Nephron (organoid): ENCODE data around the gene TCEAL4.
"Not testable (repeated sequence)": the region's sequence is repeated elsewhere in the genome, so short reads cannot be mapped to it uniquely, and the experiment has no call there.

Experiments
- H3K27ac Mint-ChIP-seq, 3 experiments: 2 replicates each; pipeline ENCODE4 v1.8.0; 2020; ENCODE audit warnings: mixed read lengths in 3 of 3, mild to moderate bottlenecking in 2 of 3, moderate library complexity in 1 of 3
- H3K27me3 Mint-ChIP-seq: 2 replicates; pipeline ENCODE4 v1.8.0; 2021; ENCODE audit warnings: low read depth, mild to moderate bottlenecking, moderate library complexity, mixed read lengths
- H3K36me3 Mint-ChIP-seq: 2 replicates; pipeline ENCODE4 v1.8.0; 2020; ENCODE audit warnings: low read depth, mixed read lengths
- H3K4me1 Mint-ChIP-seq: 2 replicates; pipeline ENCODE4 v1.8.0; 2020; ENCODE audit warnings: mixed read lengths
- H3K4me3 Mint-ChIP-seq, 3 experiments: 2 replicates each; pipeline ENCODE4 v1.8.0; 2020; ENCODE audit warnings: mild to moderate bottlenecking in 3 of 3, mixed read lengths in 3 of 3, moderate library complexity in 2 of 3
- H3K9me3 Mint-ChIP-seq: 2 replicates; pipeline ENCODE4 v1.8.0; 2020; ENCODE audit warnings: mixed read lengths
- CTCF ChIP-seq, 3 experiments: fragments of 200-600 bp; sonication (generic); IDR thresholded peaks; one replicate each; pipeline ENCODE4 v1.5.0; 2021; ENCODE audit warnings: antibody characterized with exemption in 3 of 3; ENCODE audit not compliant: unreplicated experiment in 3 of 3

The TCEAL4 gene

GRCh38 chrX:103571121-103571520 lies 14.2 kb upstream of the TCEAL4 start:
- Mint-ChIP-seq H3K4me3 (no peak overlapping the region), H3K27ac (no peak overlapping the region), H3K27me3 (no peaks in the 10 kb centered on the region), H3K9me3 (no peaks in the 10 kb centered on the region), H3K36me3 (no peaks in the 10 kb centered on the region), H3K4me1 (no peaks in the 10 kb centered on the region)
- TF ChIP-seq CTCF (IDR thresholded peaks at IDR 0.05; ENCODE audit: unreplicated experiment in 3 of 3), result no peak

DNA sequence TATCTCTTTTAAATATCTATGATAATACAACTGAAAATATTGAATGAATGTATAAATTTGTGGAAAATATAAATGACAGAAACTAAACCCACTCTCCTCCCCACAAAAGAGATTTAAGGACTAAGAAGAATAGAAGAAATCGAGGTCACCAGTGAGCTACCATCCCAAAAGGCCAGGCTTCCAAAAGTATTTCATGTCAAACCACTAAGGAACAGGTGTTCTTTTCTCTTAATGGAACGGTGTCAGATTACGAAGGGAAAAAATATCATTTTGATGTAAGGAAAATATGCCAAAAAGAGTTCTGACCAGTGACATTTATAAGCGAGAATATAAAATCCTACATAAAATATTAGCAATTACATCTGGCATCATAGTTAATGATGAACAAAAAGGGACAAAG lies 13.6 kb upstream of the TCEAL4 start:
- no peaks in the 10 kb centered on the region for H3K9me3 Mint-ChIP-seq
- H3K4me1 Mint-ChIP-seq, result no peaks in the 10 kb centered on the region

DNA sequence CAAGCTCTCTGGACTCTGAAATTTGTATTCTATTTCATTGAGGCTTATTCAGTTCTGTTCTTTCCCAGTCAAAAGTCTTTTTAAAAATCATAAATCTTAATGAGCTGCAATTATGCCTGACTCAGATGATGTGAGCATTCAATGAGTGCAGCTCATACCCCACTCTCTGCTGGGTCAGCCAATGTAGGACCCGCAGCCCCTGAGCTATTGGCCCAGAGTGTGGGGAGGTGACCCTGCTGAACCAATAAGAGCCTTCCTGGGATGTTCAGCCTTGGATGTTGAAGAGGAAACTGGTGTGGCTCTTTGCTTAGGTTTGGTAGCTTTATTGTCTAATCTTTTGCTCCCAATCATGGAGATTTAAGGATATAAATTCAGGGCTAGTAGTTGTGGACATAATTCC lies 12.1 kb upstream of the TCEAL4 start:
- Mint-ChIP-seq H3K4me1 (no peaks in the 10 kb centered on the region), H3K9me3 (no peaks in the 10 kb centered on the region), H3K4me3 (no peak overlapping the region), H3K27me3 (no peaks in the 10 kb centered on the region), H3K36me3 (no peaks in the 10 kb centered on the region), H3K27ac (no peak overlapping the region)
- TF ChIP-seq CTCF (IDR thresholded peaks at IDR 0.05; ENCODE audit: unreplicated experiment in 3 of 3), result no peak

More for the DNA sequence above, 13.6 kb upstream of the TCEAL4 start:
- Mint-ChIP-seq H3K36me3 (no peaks in the 10 kb centered on the region), H3K27ac (no peak overlapping the region), H3K27me3 (no peaks in the 10 kb centered on the region), H3K4me3 (no peak overlapping the region)
- no peak for TF ChIP-seq CTCF (IDR thresholded peaks at IDR 0.05; ENCODE audit: unreplicated experiment in 3 of 3)

- H3K9me3 Mint-ChIP-seq, result peaks cover 10% of the 10 kb centered on the region
Measured at GRCh38 chrX:103584596-103584995, 719 bp upstream of the TCEAL4 start.

DNA sequence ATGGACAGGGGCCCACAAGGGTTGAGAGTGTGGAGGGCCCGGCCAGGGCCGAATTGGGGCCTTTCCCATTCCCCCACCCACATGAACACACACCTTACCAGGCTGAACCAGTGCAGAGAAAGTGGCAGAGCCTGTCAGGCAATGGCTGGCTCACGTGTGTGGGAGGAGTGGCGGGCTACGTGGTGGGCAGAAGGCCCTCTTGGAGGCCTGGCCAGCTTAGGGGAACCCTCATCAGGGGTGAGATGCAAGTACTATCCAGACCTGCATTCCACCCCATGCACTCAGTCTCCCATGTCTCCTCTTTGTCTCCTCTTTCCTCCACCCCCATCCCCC lies 965 bp downstream of the TCEAL4 start:
- no peak for TF ChIP-seq CTCF (IDR thresholded peaks at IDR 0.05; ENCODE audit: unreplicated experiment in 3 of 3)
- Mint-ChIP-seq H3K27ac (peak overlapping the region; percentile 95 to 97 (median 97)), H3K4me3 (peak overlapping the region; percentile 95 to 99 (median 96)), H3K36me3 (peaks cover 12% of the 10 kb centered on the region), H3K9me3 (peaks cover 10% of the 10 kb centered on the region), H3K4me1 (peaks cover 7% of the 10 kb centered on the region), H3K27me3 (no peaks in the 10 kb centered on the region)

More at GRCh38 chrX:103584596-103584995, 719 bp upstream of the TCEAL4 start:
- Mint-ChIP-seq H3K36me3 (peaks cover 7% of the 10 kb centered on the region), H3K27me3 (no peaks in the 10 kb centered on the region), H3K4me1 (peaks cover 7% of the 10 kb centered on the region), H3K4me3 (peak overlapping the region; percentile 95 to 99 (median 96)), H3K27ac (peak overlapping the region; percentile 30 to 95 (median 68))
- no peak for TF ChIP-seq CTCF (IDR thresholded peaks at IDR 0.05; ENCODE audit: unreplicated experiment in 3 of 3)

GRCh38 chrX:103586659-103587058 lies 1.3 kb downstream of the TCEAL4 start:
- Mint-ChIP-seq H3K9me3 (peaks cover 10% of the 10 kb centered on the region), H3K4me1 (peaks cover 7% of the 10 kb centered on the region), H3K27me3 (no peaks in the 10 kb centered on the region), H3K36me3 (peaks cover 15% of the 10 kb centered on the region), H3K4me3 (peak overlapping the region; percentile 95 to 99 (median 96)), H3K27ac (peak overlapping the region; percentile 95 to 97 (median 97))
- no peak for TF ChIP-seq CTCF (IDR thresholded peaks at IDR 0.05; ENCODE audit: unreplicated experiment in 3 of 3)

- H3K36me3 Mint-ChIP-seq, result peaks cover 40% of the 10 kb centered on the region
- peaks cover 18% of the 10 kb centered on the region for H3K9me3 Mint-ChIP-seq
Measured at GRCh38 chrX:103592295-103592694, 7.0 kb downstream of the TCEAL4 start.

DNA sequence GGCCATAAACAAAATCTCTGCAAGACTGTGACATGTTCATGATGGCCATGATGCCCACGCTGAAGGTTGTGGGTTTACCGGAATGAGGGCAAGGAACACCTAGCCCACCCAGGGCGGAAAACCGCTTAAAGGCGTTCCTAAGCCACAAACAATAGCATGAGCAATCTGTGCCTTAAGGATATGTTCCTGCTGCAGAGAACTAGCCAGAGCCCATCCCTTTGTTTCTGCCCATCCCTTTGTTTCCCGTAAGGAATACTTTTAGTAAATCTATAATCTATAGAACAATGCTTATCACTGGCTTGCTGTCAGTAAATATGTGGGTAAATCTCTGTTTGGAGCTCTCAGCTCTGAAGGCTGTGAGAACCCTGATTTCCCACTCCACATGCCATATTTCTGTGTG lies 9.9 kb downstream of the TCEAL4 start:
- not testable (repeated sequence) for H3K4me1 Mint-ChIP-seq, H3K27ac Mint-ChIP-seq

More at GRCh38 chrX:103592295-103592694, 7.0 kb downstream of the TCEAL4 start:
- not testable (repeated sequence) for H3K27ac Mint-ChIP-seq, H3K27me3 Mint-ChIP-seq, H3K4me1 Mint-ChIP-seq, H3K4me3 Mint-ChIP-seq

More for the DNA sequence above, 9.9 kb downstream of the TCEAL4 start:
- H3K27me3 Mint-ChIP-seq, H3K4me3 Mint-ChIP-seq: not testable (repeated sequence)
- Mint-ChIP-seq H3K36me3 (peaks cover 46% of the 10 kb centered on the region), H3K9me3 (peaks cover 18% of the 10 kb centered on the region)
